Adrenal gland (tissue), 12 donors: ENCODE data around the gene SEC16A. TPM values are rescaled to one million over a fixed set of nuclear protein-coding genes. Genes with fewer than 3 reads are reported as not detected.

Source experiments
- DNase-seq, 7 donors: peaks; one replicate each; pipeline ENCODE4 v3.0.0-alpha.2; 2019 to 2020
- H3K27ac ChIP-seq, 5 donors: fragments of 200-600 bp; sonication (generic) in 4 of 5; 1 replicate in 3 of 5; 2 replicates in 2 of 5; pipeline versions ENCODE4 v1.5.1 to v1.8.0; 2016 to 2020; ENCODE audit warnings: mild to moderate bottlenecking in 1 of 5
- H3K27me3 ChIP-seq: fragments of 200-600 bp; 2 replicates; pipeline ENCODE4 v1.8.0; 2021
- H3K36me3 ChIP-seq, 2 donors: fragments of 200-600 bp; replicated peaks in 1 of 2; 1 replicate in 1 of 2; 2 replicates in 1 of 2; pipeline versions ENCODE4 v1.5.1 to v1.8.0; 2018 to 2022
- H3K4me1 ChIP-seq, 2 donors: fragments of 200-600 bp; replicated peaks in 1 of 2; 1 replicate in 1 of 2; 2 replicates in 1 of 2; pipeline versions ENCODE4 v1.5.1 to v1.8.0; 2018 to 2021
- H3K4me3 ChIP-seq, 4 donors: fragments of 200-600 bp; sonication (generic) in 3 of 4; one replicate each; pipeline ENCODE4 v1.5.1; 2016 to 2018
- H3K9me3 ChIP-seq, 3 donors: fragments of 200-600 bp; sonication (generic) in 1 of 3; replicated peaks in 1 of 3; 1 replicate in 2 of 3; 2 replicates in 1 of 3; pipeline versions ENCODE4 v1.5.1 to v1.8.0; 2016 to 2021
- POLR2A ChIP-seq, 2 donors: fragments of 450-650 bp; IDR thresholded peaks; one replicate each; pipeline ENCODE4 v1.6.1; 2017; ENCODE audit warnings: antibody characterized with exemption in 2 of 2, mild to moderate bottlenecking in 2 of 2, moderate library complexity in 1 of 2
- WGBS, 4 donors: extraction: QIAGEN DNeasy Blood & Tissue Kit in 2 of 4; methylation state at CpG; one replicate each; pipeline versions ENCODE4 v1.1.5 to v1.1.7; 2013 to 2017; 5-methylcytosine and 5-hydroxymethylcytosine counted together
- intact Hi-C, 2 donors: fragments of 100-400 bp; cut with DNase I; formaldehyde crosslinking; loops; one replicate each; pipeline versions ENCODE4 v1.14.1 to v1.15.0; 2022 to 2023
- polyA plus RNA-seq, 3 donors: library from polyadenylated mRNA; stranded (reverse); fragments of 200-250 nt in 2 of 3; fragments of 350-450 nt in 1 of 3; fragmentation: Illumina TruSeq in 1 of 3; extraction: RNeasy Lipid Tissue Mini Kit (QIAGEN cat#74804) in 1 of 3; gene quantifications; one replicate each; pipeline ENCODE4 v1.2.3, GENCODE V29; 2013 to 2014
- total RNA-seq, 9 donors: library from RNA; depleted of rRNA in 4 of 9; stranded (reverse); fragments of >200 nt in 4 of 9; fragments of 120-200 nt in 1 of 9; fragmentation: NEBNext Ultra II Directional in 1 of 9; extraction: Animal tissue kit (Norgen Biotek cat#: 25700) in 1 of 9; gene quantifications; one replicate each; pipeline versions ENCODE4 v1.1.0 to v1.2.4, GENCODE V29; 2013 to 2023
- TF ChIP-seq, protein P1 (sequence below), 6 experiments: fragments of 450-650 bp in 4 of 6; fragments of 200-600 bp in 2 of 6; sonication (generic) in 1 of 6; IDR thresholded peaks; 1 replicate in 5 of 6; 2 replicates in 1 of 6; pipeline versions ENCODE4 v1.5.1 to v1.8.0; 2016 to 2021; ENCODE audit warnings: antibody characterized with exemption in 6 of 6, mild to moderate bottlenecking in 2 of 6, moderate library complexity in 1 of 6
- donor health status: healthy with polysubstance abuse.
- donor health status: Bipolar disorder and iron deficiency.
- donor health status: DM: yes; HTN: yes; CAD: no.
- donor health status: DM: no; HTN: no; CAD: no.
- donor health status: DM: no; HTN: no; CAD: no.
- donor health status: DM: yes; HTN: yes; CAD: no.

SEC16A gene
- total and polyA plus RNA-seq, 12 donors = 18.8 to 107 (median 56.5) TPM

DNA sequence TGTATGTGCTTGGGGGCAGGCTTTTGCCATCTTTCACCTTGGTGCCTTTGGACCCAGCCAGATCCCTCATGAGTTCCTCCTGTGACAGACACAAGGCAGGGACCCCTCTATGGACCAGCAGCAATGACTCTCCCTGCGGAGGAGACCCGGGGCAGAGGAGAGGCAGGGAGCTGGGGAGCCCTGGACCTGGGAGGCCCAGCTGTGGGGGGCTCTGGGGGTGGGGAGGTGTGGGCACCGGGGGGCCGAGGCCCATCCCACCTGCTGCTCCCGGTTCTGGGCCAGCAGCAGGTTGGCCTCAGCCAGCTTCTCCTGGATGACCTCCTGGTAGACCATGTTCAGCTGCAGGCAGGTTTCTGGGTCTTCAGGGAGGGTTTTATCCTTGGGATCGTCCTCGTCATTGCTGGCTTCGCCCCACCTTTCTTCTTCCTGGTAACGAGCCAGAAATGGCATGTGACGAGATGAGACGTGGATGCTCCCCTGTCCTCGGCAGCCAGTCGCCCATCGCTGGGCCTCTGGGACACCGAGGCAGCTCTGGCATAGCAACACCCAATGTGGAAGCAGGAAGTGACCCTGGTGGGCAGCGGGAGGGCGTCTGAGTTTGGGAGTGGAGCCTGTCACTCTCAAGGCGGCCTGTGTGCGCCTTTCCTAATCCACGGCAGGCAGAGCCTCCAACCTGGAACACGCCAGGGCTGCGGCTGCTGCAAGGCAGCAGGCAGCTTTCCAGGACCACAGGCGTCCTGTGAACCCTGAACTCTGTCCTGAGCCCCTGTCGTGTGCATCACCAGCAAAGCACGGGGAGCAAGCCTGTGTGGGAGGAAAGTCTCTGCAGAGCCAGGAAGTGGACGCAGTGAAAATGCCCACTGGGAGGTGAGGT is 87.3 kb downstream of the SEC16A start:
- intact Hi-C loops = no loop called here
- DNase-seq = no peak
- no peak for TF ChIP-seq POLR2A (IDR thresholded peaks at IDR 0.05)
- TF ChIP-seq, protein P1, sequence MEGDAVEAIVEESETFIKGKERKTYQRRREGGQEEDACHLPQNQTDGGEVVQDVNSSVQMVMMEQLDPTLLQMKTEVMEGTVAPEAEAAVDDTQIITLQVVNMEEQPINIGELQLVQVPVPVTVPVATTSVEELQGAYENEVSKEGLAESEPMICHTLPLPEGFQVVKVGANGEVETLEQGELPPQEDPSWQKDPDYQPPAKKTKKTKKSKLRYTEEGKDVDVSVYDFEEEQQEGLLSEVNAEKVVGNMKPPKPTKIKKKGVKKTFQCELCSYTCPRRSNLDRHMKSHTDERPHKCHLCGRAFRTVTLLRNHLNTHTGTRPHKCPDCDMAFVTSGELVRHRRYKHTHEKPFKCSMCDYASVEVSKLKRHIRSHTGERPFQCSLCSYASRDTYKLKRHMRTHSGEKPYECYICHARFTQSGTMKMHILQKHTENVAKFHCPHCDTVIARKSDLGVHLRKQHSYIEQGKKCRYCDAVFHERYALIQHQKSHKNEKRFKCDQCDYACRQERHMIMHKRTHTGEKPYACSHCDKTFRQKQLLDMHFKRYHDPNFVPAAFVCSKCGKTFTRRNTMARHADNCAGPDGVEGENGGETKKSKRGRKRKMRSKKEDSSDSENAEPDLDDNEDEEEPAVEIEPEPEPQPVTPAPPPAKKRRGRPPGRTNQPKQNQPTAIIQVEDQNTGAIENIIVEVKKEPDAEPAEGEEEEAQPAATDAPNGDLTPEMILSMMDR (IDR thresholded peaks at IDR 0.05) = no peak
- Histone ChIP-seq H3K4me3 (no peak overlapping the region), H3K36me3 (peaks cover 0 to 58% of the 10 kb centered on the region in 2 donors), H3K27ac (no peak overlapping the region), H3K27me3 (no peaks in the 10 kb centered on the region), H3K9me3 (no peaks in the 10 kb centered on the region), H3K4me1 (peaks cover 9 to 16% of the 10 kb centered on the region in 2 donors)
- 83 to 91% (median 85%) methylated on average over 16 to 26 of the region's 26 CpGs for WGBS, 4 donors

DNA sequence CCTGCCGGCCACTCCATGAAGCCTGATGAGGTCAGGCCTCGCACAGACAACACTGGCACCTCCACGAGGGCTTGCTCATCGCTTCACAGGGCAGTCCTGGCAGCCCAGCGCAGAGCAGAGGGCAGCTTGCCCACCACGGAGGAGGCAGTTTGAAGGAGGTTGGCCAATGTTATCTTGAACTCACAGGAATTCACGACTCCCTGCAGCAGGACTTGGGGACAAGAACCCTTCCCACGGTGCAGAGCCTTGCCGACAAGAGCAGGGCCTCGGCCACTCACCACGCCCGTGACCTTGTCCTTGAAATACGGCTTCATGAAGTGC is 87.9 kb downstream of the SEC16A start:
- intact Hi-C loops = no loop called here
- no peak for DNase-seq
- no peak for TF ChIP-seq POLR2A (IDR thresholded peaks at IDR 0.05)
- TF ChIP-seq, protein P1 (IDR thresholded peaks at IDR 0.05) = no peak
- Histone ChIP-seq H3K36me3 (peaks cover 0 to 59% of the 10 kb centered on the region in 2 donors), H3K4me3 (no peak overlapping the region), H3K4me1 (peaks cover 9 to 12% of the 10 kb centered on the region in 2 donors), H3K27me3 (no peaks in the 10 kb centered on the region), H3K27ac (no peak overlapping the region), H3K9me3 (no peaks in the 10 kb centered on the region)
- WGBS, 4 donors = 70 to 92% (median 70%) methylated on average over 2 to 13 of the region's 13 CpGs

DNA sequence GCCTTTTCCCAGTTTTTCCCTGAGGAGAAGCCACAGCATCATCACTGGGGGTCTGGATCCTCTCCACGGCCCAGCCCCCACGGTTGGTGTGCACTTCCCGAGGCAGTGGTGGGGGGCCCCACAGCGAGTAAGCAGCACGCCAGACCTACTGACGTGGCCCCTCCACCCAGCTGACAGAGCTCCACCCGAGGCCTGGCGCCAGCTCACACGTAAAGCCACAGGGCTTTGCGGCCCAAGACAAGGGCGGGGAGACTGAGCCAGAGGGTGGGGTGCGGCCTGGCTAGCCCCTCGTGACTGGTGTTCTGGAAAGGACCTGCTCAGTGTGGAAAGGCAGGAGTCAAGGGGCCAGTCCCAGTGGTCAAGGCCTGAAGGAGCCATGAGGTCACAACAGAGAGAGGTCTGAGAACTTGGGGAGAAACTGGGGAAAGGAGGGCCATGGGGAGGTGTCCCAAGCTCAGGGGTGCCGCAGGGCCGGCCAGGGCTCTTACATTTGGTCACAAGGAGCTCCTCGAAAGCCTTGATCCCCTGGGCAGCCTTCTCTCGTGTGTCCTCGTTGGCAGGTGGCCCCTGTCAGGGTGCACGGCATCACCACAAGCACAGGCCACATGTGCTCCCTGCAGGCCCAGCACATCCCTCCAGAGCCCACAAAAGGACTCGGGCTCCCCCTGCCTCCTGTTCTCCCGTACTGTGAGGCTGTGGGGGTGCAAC is 88.4 kb downstream of the SEC16A start:
- no peak for DNase-seq
- Histone ChIP-seq H3K9me3 (no peaks in the 10 kb centered on the region), H3K36me3 (peaks cover 0 to 63% of the 10 kb centered on the region in 2 donors), H3K27me3 (no peaks in the 10 kb centered on the region), H3K4me1 (peaks cover 9 to 12% of the 10 kb centered on the region in 2 donors), H3K27ac (no peak overlapping the region), H3K4me3 (no peak overlapping the region)
- WGBS, 4 donors = 89 to 95% (median 92%) methylated on average over 13 to 21 of the region's 21 CpGs
- intact Hi-C loops = no loop called here
- TF ChIP-seq POLR2A (IDR thresholded peaks at IDR 0.05) = no peak
- TF ChIP-seq, protein P1 (IDR thresholded peaks at IDR 0.05) = no peak

DNA sequence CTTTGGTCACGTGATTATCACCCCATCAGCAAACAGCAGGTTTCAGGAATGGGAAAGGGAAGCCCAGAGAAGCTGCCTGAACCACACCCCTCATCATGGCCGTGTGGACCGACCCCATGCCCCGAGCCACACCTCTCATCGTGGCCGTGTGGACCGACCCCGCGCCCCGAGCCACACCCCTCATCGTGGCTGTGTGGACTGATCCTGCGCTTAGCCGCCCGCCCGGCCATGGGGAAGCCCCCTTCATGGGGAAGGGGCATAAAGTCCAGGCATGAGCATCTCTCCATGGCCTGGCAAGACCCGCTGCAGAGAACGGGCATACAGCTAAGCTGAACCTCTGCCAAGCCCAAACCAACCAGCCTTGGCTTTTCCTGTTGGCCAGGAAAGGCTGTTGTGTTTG is 89.3 kb downstream of the SEC16A start:
- no peak for TF ChIP-seq POLR2A (IDR thresholded peaks at IDR 0.05)
- no peak for DNase-seq
- Histone ChIP-seq H3K9me3 (no peaks in the 10 kb centered on the region), H3K36me3 (peaks cover 0 to 72% of the 10 kb centered on the region in 2 donors), H3K27me3 (no peaks in the 10 kb centered on the region), H3K4me1 (peaks cover under 1 to 2% of the 10 kb centered on the region in 2 donors), H3K4me3 (no peak overlapping the region), H3K27ac (no peak overlapping the region)
- WGBS, 4 donors = 85 to 93% (median 87%) methylated on average over 17 of the region's 17 CpGs
- intact Hi-C loops = no loop called here
